GM21360 (cell line): Measurements from ENCODE around the gene TRIO.
A peak's percentile ranks its signal among the peaks of the same experiment; 100 is the strongest.

Experiments used
- ATAC-seq: cut with Tn5 transposase; IDR thresholded peaks from one replicate; pipeline ENCODE4 v1.9.1; 2021; ENCODE audit warnings: mild to moderate bottlenecking, moderate library complexity; ENCODE audit not compliant: unreplicated experiment

The TRIO gene

GRCh38 chr5:14204785-14205321, 61.7 kb downstream of the TRIO start:
- no peak for ATAC-seq

- ATAC-seq = no peak
Measured at GRCh38 chr5:14206028-14206725, 63.0 kb downstream of the TRIO start.

- ATAC-seq = peak; percentile 22
Measured at GRCh38 chr5:14207428-14207827, 64.3 kb downstream of the TRIO start.

- peak; percentile 53 for ATAC-seq
Measured at GRCh38 chr5:14208071-14209021, 65.2 kb downstream of the TRIO start.

GRCh38 chr5:14209222-14209822, 66.2 kb downstream of the TRIO start:
- ATAC-seq = no peak

- no peak for ATAC-seq
Measured at GRCh38 chr5:14209836-14210235, 66.7 kb downstream of the TRIO start.

- no peak for ATAC-seq
Measured at GRCh38 chr5:14210729-14211128, 67.6 kb downstream of the TRIO start.

- peak; percentile 33 for ATAC-seq
Measured at GRCh38 chr5:14211818-14212803, 69.0 kb downstream of the TRIO start.

GRCh38 chr5:14212838-14213237, 69.7 kb downstream of the TRIO start:
- ATAC-seq = peak; percentile 32

- ATAC-seq = no peak
Measured at GRCh38 chr5:14213253-14213652, 70.1 kb downstream of the TRIO start.

GRCh38 chr5:14213813-14214585, 70.9 kb downstream of the TRIO start:
- ATAC-seq = no peak

GRCh38 chr5:14215901-14216300, 72.8 kb downstream of the TRIO start:
- ATAC-seq = no peak

GRCh38 chr5:14216372-14216771, 73.2 kb downstream of the TRIO start:
- ATAC-seq = no peak

GRCh38 chr5:14216902-14217301, 73.8 kb downstream of the TRIO start:
- ATAC-seq = no peak

GRCh38 chr5:14217587-14217986, 74.4 kb downstream of the TRIO start:
- no peak for ATAC-seq

GRCh38 chr5:14218011-14218410, 74.9 kb downstream of the TRIO start:
- ATAC-seq = no peak

GRCh38 chr5:14218480-14218879, 75.3 kb downstream of the TRIO start:
- ATAC-seq = no peak

- ATAC-seq = no peak
Measured at GRCh38 chr5:14218897-14219573, 75.9 kb downstream of the TRIO start.
